RKO (cell line): ENCODE results near the gene SDHAF4.
"Not testable (repeated sequence)": the region's sequence is repeated elsewhere in the genome, so short reads cannot be mapped to it uniquely, and the experiment has no call there.

Experiments
- DNase-seq: peaks from one replicate; pipeline ENCODE4 v3.0.0-alpha.2; 2016; ENCODE audit warnings: low spot score

Gene SDHAF4

GRCh38 chr6:70566751-70567382, at the start of gene SDHAF4:
Gene SDHAF4, plus strand, starts transcription at chr6:70566930. Its CDS starts 11 bp downstream, at chr6:70566941.
- peak; percentile 89 for DNase-seq

GRCh38 chr6:70518723-70519122, 48.0 kb upstream of the SDHAF4 start:
- DNase-seq: no peak

GRCh38 chr6:70520575-70520974, 46.2 kb upstream of the SDHAF4 start:
- DNase-seq: peak; percentile 40

GRCh38 chr6:70524721-70525286, 41.9 kb upstream of the SDHAF4 start:
- no peak for DNase-seq

- no peak for DNase-seq
Observed at GRCh38 chr6:70527071-70527737, 39.5 kb upstream of the SDHAF4 start.

GRCh38 chr6:70530023-70530422, 36.7 kb upstream of the SDHAF4 start:
- no peak for DNase-seq

GRCh38 chr6:70531133-70531532, 35.6 kb upstream of the SDHAF4 start:
- no peak for DNase-seq

- no peak for DNase-seq
Observed at GRCh38 chr6:70537266-70537665, 29.5 kb upstream of the SDHAF4 start.

- no peak for DNase-seq
Observed at GRCh38 chr6:70538376-70538775, 28.4 kb upstream of the SDHAF4 start.

GRCh38 chr6:70547313-70547712, 19.4 kb upstream of the SDHAF4 start:
- DNase-seq: peak; percentile 70

- DNase-seq: no peak
Observed at GRCh38 chr6:70547905-70548304, 18.8 kb upstream of the SDHAF4 start.

GRCh38 chr6:70549327-70549726, 17.4 kb upstream of the SDHAF4 start:
- DNase-seq: no peak

- no peak for DNase-seq
Observed at GRCh38 chr6:70551566-70551965, 15.2 kb upstream of the SDHAF4 start.

GRCh38 chr6:70552286-70552940, 14.3 kb upstream of the SDHAF4 start:
- DNase-seq: not testable (repeated sequence)

- no peak for DNase-seq
Observed at GRCh38 chr6:70552974-70553373, 13.8 kb upstream of the SDHAF4 start.

- DNase-seq: no peak
Observed at GRCh38 chr6:70557998-70558397, 8.7 kb upstream of the SDHAF4 start.

GRCh38 chr6:70562401-70562800, 4.3 kb upstream of the SDHAF4 start:
- DNase-seq: not testable (repeated sequence)

GRCh38 chr6:70563530-70563929, 3.2 kb upstream of the SDHAF4 start:
- DNase-seq: no peak

- DNase-seq: no peak
Observed at GRCh38 chr6:70574643-70575042, 7.9 kb downstream of the SDHAF4 start.

GRCh38 chr6:70575899-70576495, 9.3 kb downstream of the SDHAF4 start:
- DNase-seq: no peak

- DNase-seq: no peak
Observed at GRCh38 chr6:70586114-70586513, 19.4 kb downstream of the SDHAF4 start.

- DNase-seq: no peak
Observed at GRCh38 chr6:70590400-70590799, 23.7 kb downstream of the SDHAF4 start.
